LNCaP clone FGC (cell line): ENCODE measurements around the gene CPLX3.

Experiments used
- DNase-seq: peaks from one replicate; pipeline ENCODE4 v3.0.0-alpha.2; 2011; ENCODE audit warnings: low read depth
- H3K4me3 ChIP-seq: 2 replicates; pipeline ENCODE4 v1.5.1; 2011; ENCODE audit warnings: mild to moderate bottlenecking, low read depth, low read length, control low read depth
- CTCF ChIP-seq: IDR thresholded peaks from 2 replicates; pipeline ENCODE4 v1.5.1; 2012; ENCODE audit warnings: mild to moderate bottlenecking; ENCODE audit not compliant: control insufficient read depth, insufficient read depth; ENCODE audit errors: extremely low read depth

Gene CPLX3

GRCh38 chr15:74821790-74822158 lies 4.7 kb upstream of the CPLX3 start:
- H3K4me3 ChIP-seq: no peak overlapping the region
- DNase-seq: no peak
- TF ChIP-seq CTCF: no peak

GRCh38 chr15:74822233-74822632 lies 4.2 kb upstream of the CPLX3 start:
- no peak overlapping the region for H3K4me3 ChIP-seq

GRCh38 chr15:74823324-74823723 lies 3.1 kb upstream of the CPLX3 start:
- no peak for TF ChIP-seq CTCF
- DNase-seq: no peak

More at GRCh38 chr15:74822233-74822632, 4.2 kb upstream of the CPLX3 start:
- DNase-seq: no peak
- TF ChIP-seq CTCF: no peak

GRCh38 chr15:74824976-74825375 lies 1.5 kb upstream of the CPLX3 start:
- no peak for DNase-seq
- H3K4me3 ChIP-seq: no peak overlapping the region
- TF ChIP-seq CTCF: no peak

More at GRCh38 chr15:74823324-74823723, 3.1 kb upstream of the CPLX3 start:
- no peak overlapping the region for H3K4me3 ChIP-seq

GRCh38 chr15:74825866-74826265 lies 561 bp upstream of the CPLX3 start:
- no peak for TF ChIP-seq CTCF
- DNase-seq: no peak
- no peak overlapping the region for H3K4me3 ChIP-seq

GRCh38 chr15:74826921-74827320 lies 494 bp downstream of the CPLX3 start:
- no peak for TF ChIP-seq CTCF
- DNase-seq: no peak
- H3K4me3 ChIP-seq: no peak overlapping the region

GRCh38 chr15:74827614-74828013 lies 1.2 kb downstream of the CPLX3 start:
- DNase-seq: no peak
- no peak overlapping the region for H3K4me3 ChIP-seq
- no peak for TF ChIP-seq CTCF
